Prostate gland (tissue), 2 donors: Measurements from ENCODE around the gene SPRED2.

Experiments used
- CTCF ChIP-seq, 4 experiments: fragments of 200-600 bp in 2 of 4; fragments of 450-650 bp in 2 of 4; sonication (generic) in 2 of 4; IDR thresholded peaks; 1 replicate in 3 of 4; 2 replicates in 1 of 4; pipeline ENCODE4 v1.5.1; 2016 to 2019; ENCODE audit warnings: antibody characterized with exemption in 4 of 4, mild to moderate bottlenecking in 2 of 4, moderate library complexity in 2 of 4
- POLR2A ChIP-seq: fragments of 450-650 bp; IDR thresholded peaks from one replicate; pipeline ENCODE4 v1.6.1; 2016; ENCODE audit warnings: antibody characterized with exemption, mild to moderate bottlenecking

- TF ChIP-seq CTCF (IDR thresholded peaks at IDR 0.05): no peak
- no peak for TF ChIP-seq POLR2A
Measured at GRCh38 chr2:65415091-65415490, 17.3 kb downstream of the SPRED2 start.
